ENCODE measurements around the gene CCDC7. TPM values are rescaled to one million over a fixed set of nuclear protein-coding genes. Genes with fewer than 3 reads are reported as not detected.
A peak's percentile ranks its signal among the peaks of the same experiment; 100 is the strongest.
"Not testable (repeated sequence)": the region's sequence is repeated elsewhere in the genome, so short reads cannot be mapped to it uniquely, and the experiment has no call there.

The CCDC7 gene
- total RNA-seq, 2 donors from 2014 or later: 25.7 to 29.3 TPM

DNA sequence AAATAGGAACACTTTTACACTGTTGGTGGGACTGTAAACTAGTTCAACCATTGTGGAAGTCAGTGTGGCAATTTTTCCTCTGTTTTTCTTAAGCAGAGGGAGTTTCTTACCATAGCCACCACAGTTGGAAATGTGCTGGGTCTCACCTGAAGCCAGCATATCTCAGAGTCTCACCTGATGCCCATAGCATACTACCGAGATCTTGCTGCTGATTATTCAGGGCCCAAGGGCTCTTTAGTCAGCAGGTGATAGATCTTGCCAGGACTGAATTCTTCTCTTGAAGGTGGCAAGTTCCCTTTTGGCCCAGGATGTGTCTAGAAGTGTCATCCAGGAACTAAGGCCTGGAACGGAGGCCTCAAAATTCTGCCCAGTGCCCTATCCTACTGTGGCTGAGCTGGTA, 215.4 kb downstream of the CCDC7 start:
- no peak for DNase-seq
- intact Hi-C loops (cut with DNase I): no loop called here
- ATAC-seq: no peak

DNA sequence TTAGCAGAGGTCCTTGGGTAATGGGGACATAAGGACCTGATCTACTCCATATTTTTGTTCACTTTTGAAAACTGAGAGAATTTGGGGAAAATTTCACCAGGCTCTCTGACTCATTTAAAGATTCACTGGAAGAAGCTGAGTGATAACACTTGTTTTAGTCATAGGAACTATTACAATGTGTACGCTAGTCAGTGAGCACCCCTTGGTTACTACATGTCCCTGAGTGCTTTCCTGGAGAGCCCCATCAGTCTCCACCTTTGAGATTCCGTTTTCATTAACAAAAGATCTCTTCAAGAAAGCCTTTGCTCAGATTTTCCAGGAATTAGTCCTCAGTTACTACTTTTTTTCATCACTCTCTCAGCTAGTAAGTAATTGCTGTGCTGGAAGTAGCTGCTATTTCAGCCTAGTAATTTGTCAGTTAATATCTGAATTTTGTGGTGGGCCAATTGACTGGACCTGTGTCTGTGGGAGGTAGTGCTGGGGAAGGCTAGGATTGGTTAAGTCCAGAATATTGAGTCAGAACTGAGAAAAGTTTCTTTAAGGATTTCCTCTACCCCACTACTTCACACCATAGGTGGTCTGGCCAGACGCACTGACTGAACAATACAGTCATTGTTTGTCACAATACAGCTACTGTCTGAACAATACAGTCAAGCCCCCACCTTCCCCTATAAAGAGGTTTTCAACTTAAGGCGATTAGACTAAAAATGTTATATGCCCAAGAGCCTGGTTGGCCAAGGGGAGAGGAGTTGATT, 235.0 kb downstream of the CCDC7 start:
- intact Hi-C loops (cut with DNase I): no loop called here
- ATAC-seq: no peak
- DNase-seq: no peak

GRCh38 chr10:32684291-32684690, 238.4 kb downstream of the CCDC7 start:
- intact Hi-C loops (cut with DNase I): no loop called here
- no peak for DNase-seq
- no peak for ATAC-seq

DNA sequence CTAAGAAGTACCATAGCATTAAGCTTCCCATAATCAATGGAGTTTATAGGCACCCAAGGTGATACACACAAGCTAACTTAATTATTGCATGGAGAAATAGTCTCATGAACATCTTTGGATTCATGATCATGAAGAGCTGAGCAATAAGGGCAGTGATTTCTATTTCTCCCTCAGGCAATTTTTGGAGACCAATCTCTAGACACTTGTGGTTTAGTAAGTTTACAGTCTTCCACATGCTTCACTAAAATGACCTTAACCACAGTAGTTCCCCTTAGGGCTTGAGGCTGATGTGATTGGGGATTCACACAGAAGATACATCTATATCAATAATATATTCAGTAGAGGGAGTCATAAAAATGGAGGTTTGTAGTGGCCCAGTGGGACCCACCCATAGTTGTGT, 241.2 kb downstream of the CCDC7 start:
- ATAC-seq: no peak
- no peak for DNase-seq
- intact Hi-C loops (cut with DNase I): no loop called here

DNA sequence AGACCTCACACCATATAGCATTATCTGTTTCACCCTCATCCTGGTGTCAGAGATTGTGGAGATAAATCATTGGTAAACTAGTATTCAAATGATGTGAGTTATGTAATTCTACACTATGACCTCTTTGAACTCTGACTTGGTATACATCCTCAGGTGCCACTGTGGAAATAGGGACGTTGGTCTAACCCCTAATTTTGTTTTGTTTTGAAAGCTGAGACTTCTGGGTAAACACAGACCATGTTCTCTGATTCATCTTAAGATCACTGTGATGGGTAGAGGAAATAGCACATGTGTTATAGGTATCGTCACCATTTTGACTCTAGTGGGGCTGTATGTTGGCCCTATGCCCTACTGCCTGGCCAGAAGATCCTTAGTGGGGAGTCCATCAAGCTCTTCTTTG, 241.6 kb downstream of the CCDC7 start:
- intact Hi-C loops (cut with DNase I): no loop called here
- DNase-seq: no peak
- no peak for ATAC-seq

DNA sequence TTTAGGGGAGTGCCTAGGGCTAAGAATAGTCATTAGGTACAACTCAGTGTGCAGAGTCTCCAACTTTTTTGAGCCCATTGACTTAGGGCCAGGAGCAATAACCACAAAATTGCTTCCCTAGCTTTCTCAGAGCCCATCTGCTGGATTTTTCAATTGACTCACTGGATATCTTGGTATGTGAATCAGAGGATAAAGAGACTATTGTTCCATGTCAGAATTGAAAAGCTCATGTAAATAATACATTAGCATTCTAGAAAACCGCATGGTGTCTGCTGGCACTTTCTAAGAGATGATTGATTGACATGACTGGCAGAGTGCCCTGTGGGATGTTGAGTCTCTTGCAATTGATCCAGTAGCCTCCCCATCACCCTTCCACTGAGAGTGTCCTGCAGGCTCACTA, 246.2 kb downstream of the CCDC7 start:
- DNase-seq: no peak
- no peak for ATAC-seq
- intact Hi-C loops (cut with DNase I): no loop called here

DNA sequence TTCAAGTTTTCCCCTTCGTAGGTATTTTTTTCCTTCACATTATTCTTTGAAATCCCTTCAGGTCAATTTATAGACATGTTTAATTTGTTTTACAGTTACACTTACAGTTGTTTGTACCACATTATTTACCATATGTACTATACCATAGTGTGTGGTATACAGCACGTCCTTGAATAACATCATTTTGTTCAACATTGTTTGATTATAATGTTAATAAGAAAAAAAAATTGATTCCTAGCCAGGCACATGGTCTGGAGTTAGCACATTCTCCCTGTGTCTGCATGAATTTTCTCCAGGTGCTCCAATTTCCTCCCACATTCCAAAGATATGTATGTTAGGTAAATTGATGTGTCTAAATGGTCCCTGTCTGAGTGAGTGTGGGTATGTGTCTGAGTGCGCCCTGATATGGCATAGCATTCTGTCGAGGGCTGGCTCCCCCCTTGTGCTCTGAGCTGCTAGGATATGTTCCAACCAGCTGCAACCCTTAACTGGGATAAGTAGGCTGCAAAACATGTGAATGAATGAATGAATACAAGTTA, 247.6 kb downstream of the CCDC7 start:
- ATAC-seq (no peak), DNase-seq (no peak)
- intact Hi-C loops (cut with DNase I): no loop called here

- intact Hi-C loops (cut with DNase I); ATAC-seq; DNase-seq: not testable (repeated sequence)
These were observed 253.7 kb downstream of the CCDC7 start for GRCh38 chr10:32699683-32700082.

DNA sequence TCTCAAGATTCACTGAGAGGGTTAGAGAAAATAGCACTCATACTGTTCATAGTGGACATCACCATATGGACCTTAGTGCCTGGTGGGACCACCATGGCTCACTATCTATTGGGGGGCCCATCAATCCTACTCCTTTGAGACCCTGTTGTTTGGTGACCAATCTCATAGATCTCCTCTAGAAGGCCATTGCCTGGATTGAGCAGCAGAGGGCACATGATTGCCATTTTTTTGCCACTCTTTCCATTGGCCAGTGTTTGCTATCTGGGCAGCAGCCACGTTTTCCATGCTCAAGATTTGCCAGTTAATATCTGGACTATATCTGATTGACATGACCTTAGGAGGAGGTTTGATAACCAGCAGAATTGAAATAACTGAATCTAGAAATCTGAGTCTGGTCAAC, 267.6 kb downstream of the CCDC7 start:
- ATAC-seq (no peak), DNase-seq (no peak)
- intact Hi-C loops (cut with DNase I): no loop called here

- intact Hi-C loops (cut with DNase I): no loop called here
- ATAC-seq: no peak
- no peak for DNase-seq
These were observed 285.6 kb downstream of the CCDC7 start for GRCh38 chr10:32731527-32731926.

GRCh38 chr10:32738958-32739357, 293.0 kb downstream of the CCDC7 start:
- intact Hi-C loops (cut with DNase I): no loop called here

DNA sequence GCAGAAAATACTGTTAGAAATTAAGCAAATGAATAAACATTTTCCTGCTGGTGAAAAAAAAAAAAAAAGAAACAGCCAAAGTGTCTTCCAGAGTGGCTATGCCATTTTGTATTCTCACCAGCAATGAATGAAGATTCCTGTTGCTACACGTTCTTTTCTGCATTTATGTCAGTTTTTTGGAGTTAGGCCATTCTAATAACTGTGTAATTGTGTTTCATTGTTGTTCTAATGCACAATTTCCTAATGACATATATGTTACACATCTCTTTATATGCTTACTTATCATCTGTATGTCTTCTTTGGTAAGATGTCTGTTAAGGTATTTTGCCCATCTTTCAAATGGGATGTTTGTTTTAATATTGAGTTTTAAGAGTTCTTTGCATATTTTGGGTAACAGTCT, 298.4 kb downstream of the CCDC7 start:
- no peak for ATAC-seq
- intact Hi-C loops (cut with DNase I): no loop called here
- DNase-seq: no peak

More at GRCh38 chr10:32738958-32739357, 293.0 kb downstream of the CCDC7 start:
- no peak for ATAC-seq
- DNase-seq: no peak

GRCh38 chr10:32746869-32747268, 300.9 kb downstream of the CCDC7 start:
- intact Hi-C loops (cut with DNase I): no loop called here
- ATAC-seq: no peak
- peak; percentile 8 for DNase-seq

DNA sequence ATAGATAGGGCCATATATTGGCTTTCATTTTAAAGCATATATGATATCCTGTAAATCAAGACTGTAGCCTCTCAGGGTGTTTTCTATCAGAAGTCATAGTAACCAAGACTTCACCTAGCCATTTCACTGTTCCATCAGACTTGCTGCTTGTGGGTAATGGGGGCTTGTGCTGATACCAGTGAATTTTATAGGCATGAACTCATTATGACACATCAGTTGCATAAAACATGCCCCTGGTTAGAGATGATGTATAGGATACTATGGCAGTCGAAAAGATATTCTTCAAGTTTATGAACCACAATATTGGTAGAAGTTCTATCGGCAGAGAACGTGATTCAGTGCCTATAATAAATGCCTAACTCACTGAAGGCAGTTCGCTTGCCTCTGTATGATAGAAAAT, 305.6 kb downstream of the CCDC7 start:
- intact Hi-C loops (cut with DNase I): no loop called here
- DNase-seq (no peak), ATAC-seq (no peak)

- intact Hi-C loops (cut with DNase I); DNase-seq; ATAC-seq: not testable (repeated sequence)
These were observed 309.0 kb downstream of the CCDC7 start for GRCh38 chr10:32754900-32755299.

DNA sequence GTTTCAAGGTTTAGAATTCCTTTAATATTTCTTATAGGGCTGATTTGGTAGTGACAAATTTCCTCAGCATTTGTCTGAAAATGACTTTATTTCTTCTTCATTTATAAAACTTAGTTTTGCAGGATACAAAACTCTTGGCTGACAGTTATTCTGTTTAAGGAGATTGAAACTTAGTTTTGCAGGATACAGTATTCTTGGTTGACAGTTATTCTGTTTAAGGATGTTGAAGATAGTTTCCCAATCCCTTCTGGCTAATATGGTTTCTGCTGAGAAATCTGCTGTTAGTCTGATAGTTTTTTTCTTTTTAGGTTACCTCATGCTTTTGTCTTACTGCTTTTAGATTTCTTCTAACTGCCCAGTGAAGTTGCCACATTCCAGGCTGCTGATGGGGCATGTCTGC, 325.3 kb downstream of the CCDC7 start:
- DNase-seq: no peak
- intact Hi-C loops (cut with DNase I): no loop called here
- no peak for ATAC-seq

DNA sequence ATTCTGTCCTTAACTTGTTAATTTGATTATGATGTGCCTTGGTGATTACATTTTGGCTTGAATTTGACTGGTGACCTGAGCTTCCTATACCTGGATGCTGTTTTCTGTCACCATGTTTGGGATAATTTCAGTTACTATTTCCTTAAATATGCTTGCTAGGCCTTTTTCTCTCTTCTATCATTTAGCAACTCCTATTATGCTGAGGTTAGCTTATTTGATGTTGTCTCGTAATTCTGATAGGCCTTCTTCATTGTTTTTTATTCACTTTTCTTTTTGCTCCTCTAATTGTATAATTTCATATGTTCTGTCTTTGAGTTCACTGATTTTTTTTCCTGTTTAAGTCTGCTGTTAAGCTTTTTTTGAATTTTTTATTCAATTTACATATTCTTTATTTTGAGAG, 327.2 kb downstream of the CCDC7 start:
- ATAC-seq (no peak), DNase-seq (no peak)
- intact Hi-C loops (cut with DNase I): no loop called here

DNA sequence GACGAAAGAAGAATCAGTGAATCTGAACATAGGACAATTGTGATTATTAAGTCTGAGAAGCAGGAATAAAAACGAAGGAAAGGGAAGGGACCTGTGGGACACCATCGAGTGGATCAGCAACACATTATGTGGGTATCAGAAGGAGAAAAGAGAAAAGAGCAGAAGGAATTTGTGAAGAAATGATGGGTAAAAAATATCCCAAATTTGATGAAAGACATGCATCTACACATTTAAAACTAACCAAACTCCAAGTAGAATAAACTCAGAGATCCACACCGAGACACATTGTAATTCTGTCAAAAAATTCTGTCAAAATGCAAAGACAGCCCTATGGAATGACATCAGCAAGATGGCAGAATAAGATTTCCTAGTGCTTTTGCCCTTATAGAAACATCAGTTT, 341.0 kb downstream of the CCDC7 start:
- ATAC-seq (no peak), DNase-seq (no peak)
- intact Hi-C loops (cut with DNase I): no loop called here

- ATAC-seq (no peak), DNase-seq (no peak)
- intact Hi-C loops (cut with DNase I): no loop called here
These were observed 341.8 kb downstream of the CCDC7 start for GRCh38 chr10:32787690-32788284.

- intact Hi-C loops (cut with DNase I): no loop called here
- ATAC-seq (no peak), DNase-seq (no peak)
These were observed 342.4 kb downstream of the CCDC7 start for GRCh38 chr10:32788359-32788758.

DNA sequence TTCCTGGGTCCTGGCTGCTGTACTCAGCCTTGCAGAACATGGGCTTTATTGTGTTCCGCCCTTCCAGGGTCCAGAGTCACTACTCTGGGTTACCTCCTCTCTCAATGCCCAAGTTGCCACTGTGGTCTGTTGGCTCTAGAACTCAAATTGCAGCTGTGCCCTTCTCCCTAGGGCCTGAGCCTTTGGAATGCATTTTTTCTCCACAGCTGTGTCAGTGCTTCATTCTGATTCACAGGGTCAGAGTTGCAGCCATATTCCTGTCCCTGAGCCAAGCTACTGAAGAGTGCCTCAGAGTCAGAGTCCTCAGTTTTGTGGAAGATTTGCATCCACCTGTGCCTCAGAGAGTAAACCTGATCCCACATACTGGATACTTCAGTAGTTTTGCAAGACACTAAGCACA, 344.5 kb downstream of the CCDC7 start:
- no peak for ATAC-seq
- intact Hi-C loops (cut with DNase I): no loop called here
- no peak for DNase-seq
